Cardiac muscle cell (in vitro differentiated cells and primary cell): Measurements from ENCODE around the gene ARHGAP25. TPM values are rescaled to one million over a fixed set of nuclear protein-coding genes. Genes with fewer than 3 reads are reported as not detected.

Experiments used
- DNase-seq, 2 donors: peaks; one replicate each; pipeline versions ENCODE4 v3.0.0 to v3.0.0-alpha.2; 2010 to 2017; ENCODE audit warnings: low read depth in 1 of 2, low spot score in 1 of 2
- H3K27ac ChIP-seq: fragments of 200-600 bp; sonication (generic); 2 replicates; pipeline ENCODE4 v1.5.1; 2016
- H3K27me3 ChIP-seq: fragments of 200-600 bp; sonication (generic); 2 replicates; pipeline ENCODE4 v1.6.0; 2016; ENCODE audit warnings: control low read depth
- H3K36me3 ChIP-seq: fragments of 200-600 bp; sonication (generic); 2 replicates; pipeline ENCODE4 v1.5.1; 2016; ENCODE audit warnings: control low read depth
- H3K4me1 ChIP-seq: fragments of 200-600 bp; sonication (generic); 2 replicates; pipeline ENCODE4 v1.8.1; 2017; ENCODE audit warnings: low read depth, mild to moderate bottlenecking, mixed run types
- H3K4me3 ChIP-seq: fragments of 200-600 bp; sonication (generic); 2 replicates; pipeline ENCODE4 v1.5.1; 2016; ENCODE audit warnings: mild to moderate bottlenecking
- H3K9me3 ChIP-seq: fragments of 200-600 bp; sonication (generic); 2 replicates; pipeline ENCODE4 v1.5.1; 2017; ENCODE audit warnings: low read depth, mild to moderate bottlenecking, control low read depth
- polyA plus RNA-seq: library from polyadenylated mRNA; unstranded; fragments of >200 nt; fragmentation: Nextera tagmentation; extraction: Ambion mirVana; gene quantifications from 2 replicates; pipeline ENCODE4 v1.2.1, GENCODE V29; 2016
- total RNA-seq: library from RNA; depleted of rRNA; stranded (reverse); fragments of >200 nt; gene quantifications from 2 replicates; pipeline ENCODE4 v1.2.3, GENCODE V29; 2016
- TF ChIP-seq, protein P1 (sequence below): IDR thresholded peaks from 2 replicates; pipeline ENCODE4 v1.5.1; 2012; ENCODE audit warnings: low read depth, mild to moderate bottlenecking, low read length

Gene ARHGAP25
- total and polyA plus RNA-seq, 2 experiments from 2014 or later = 3.9 to 7.7 TPM

DNA sequence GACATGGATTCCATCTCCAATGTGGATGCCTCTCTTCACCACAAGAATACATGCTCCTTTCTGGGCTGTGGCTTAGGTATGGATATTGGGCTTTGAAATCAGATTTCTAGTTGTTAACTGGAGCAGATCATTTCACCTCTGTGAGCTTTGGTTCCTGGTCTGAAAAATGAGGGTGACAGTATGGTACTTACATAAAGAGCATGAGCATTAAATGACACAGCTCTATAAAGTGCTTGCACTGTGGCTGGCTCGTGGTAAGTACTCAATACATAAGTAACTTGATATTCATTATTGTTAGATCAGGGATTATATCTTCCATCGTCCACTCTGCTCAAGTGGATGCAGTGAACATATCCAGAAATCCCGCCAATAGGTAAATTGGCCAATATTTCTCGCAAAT, 33.4 kb downstream of the ARHGAP25 start:
- Histone ChIP-seq H3K9me3 (no peaks in the 10 kb centered on the region), H3K36me3 (no peaks in the 10 kb centered on the region), H3K27ac (no peak overlapping the region), H3K27me3 (no peaks in the 10 kb centered on the region), H3K4me1 (peaks cover 34% of the 10 kb centered on the region), H3K4me3 (no peak overlapping the region)
- DNase-seq = no peak
- TF ChIP-seq, protein P1, sequence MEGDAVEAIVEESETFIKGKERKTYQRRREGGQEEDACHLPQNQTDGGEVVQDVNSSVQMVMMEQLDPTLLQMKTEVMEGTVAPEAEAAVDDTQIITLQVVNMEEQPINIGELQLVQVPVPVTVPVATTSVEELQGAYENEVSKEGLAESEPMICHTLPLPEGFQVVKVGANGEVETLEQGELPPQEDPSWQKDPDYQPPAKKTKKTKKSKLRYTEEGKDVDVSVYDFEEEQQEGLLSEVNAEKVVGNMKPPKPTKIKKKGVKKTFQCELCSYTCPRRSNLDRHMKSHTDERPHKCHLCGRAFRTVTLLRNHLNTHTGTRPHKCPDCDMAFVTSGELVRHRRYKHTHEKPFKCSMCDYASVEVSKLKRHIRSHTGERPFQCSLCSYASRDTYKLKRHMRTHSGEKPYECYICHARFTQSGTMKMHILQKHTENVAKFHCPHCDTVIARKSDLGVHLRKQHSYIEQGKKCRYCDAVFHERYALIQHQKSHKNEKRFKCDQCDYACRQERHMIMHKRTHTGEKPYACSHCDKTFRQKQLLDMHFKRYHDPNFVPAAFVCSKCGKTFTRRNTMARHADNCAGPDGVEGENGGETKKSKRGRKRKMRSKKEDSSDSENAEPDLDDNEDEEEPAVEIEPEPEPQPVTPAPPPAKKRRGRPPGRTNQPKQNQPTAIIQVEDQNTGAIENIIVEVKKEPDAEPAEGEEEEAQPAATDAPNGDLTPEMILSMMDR = no peak

DNA sequence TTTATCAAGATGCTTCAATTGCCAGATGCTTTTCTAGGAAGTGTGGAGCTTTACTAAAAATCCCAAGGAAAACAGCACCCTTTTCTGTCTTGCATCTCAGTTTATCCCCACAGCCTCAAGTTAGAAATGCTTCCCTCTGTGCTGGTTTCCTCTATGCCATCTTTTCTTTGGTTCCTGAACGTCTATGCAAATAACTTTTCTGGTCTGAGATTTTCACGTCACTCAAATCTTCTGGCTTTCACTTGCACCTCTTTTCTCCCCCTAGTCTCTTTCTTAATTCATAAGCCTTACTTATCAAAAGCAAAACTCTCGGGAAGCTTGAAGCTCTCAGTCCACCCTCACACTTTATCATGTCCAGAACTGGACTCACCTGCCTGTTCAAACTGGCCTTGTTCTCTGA, 33.9 kb downstream of the ARHGAP25 start:
- H3K27me3 ChIP-seq = no peaks in the 10 kb centered on the region
- no peak overlapping the region for H3K4me3 ChIP-seq
- peaks cover 31% of the 10 kb centered on the region for H3K4me1 ChIP-seq
- TF ChIP-seq, protein P1 = no peak
- DNase-seq = no peak
- no peaks in the 10 kb centered on the region for H3K9me3 ChIP-seq
- no peaks in the 10 kb centered on the region for H3K36me3 ChIP-seq
- H3K27ac ChIP-seq = no peak overlapping the region

DNA sequence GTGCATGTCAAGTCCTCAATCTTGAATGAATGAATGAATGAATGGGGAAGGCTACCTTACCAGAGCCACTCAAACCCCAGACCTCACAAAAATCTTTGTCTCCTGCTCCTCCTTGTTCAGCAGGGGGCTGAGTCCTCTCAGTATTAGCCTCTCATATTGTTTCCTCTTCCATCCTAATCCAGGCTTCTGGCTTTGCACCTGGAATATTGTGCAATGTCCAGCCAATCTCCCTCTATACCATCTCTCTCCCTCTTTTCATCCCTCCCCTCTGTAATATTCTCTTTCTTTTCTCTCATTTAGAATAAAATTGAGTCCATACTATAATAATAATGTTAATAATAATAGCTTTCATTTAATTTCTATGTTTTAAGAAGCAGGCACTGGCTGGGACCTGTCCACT, 34.3 kb downstream of the ARHGAP25 start:
- TF ChIP-seq, protein P1 = no peak
- Histone ChIP-seq H3K4me3 (no peak overlapping the region), H3K27ac (no peak overlapping the region)

DNA sequence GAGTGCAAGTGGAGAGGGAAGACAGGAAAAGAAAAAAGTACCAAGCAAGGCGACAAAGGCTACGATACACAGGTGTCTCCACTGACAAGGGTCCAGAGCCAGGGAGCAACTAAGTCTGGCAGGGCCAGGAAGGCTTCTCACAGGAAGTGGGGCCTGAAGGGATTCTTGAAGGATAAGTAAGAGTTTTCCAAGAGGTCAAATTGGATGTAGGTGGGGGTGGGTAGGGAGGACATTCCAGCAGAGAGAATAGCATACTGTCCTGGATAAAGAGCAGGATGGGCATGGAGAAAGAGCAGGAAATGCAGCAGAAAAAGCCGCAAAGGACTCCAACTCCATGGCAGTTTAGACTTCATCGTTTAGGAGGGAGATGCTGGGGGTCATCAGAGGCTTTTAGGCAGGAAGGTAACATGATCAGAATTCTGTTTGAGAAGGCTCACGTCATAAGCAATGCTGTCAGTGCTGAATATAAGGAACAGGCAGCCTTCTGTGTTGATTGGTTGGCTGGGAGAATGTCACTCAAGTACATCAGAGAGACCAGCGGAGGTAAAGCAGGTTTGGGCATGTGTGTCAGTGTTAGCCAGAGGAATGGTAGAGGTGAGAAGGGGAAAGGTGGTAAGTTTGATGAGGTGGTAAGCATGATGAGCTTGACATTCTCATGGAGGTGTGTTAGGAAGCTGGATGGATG, 35.1 kb downstream of the ARHGAP25 start:
- H3K9me3 ChIP-seq = no peaks in the 10 kb centered on the region
- H3K27ac ChIP-seq = no peak overlapping the region
- no peaks in the 10 kb centered on the region for H3K27me3 ChIP-seq
- TF ChIP-seq, protein P1 = no peak
- peaks cover 23% of the 10 kb centered on the region for H3K4me1 ChIP-seq
- no peaks in the 10 kb centered on the region for H3K36me3 ChIP-seq
- no peak overlapping the region for H3K4me3 ChIP-seq
- DNase-seq = no peak

More for the DNA sequence above, 34.3 kb downstream of the ARHGAP25 start:
- Histone ChIP-seq H3K4me1 (peaks cover 30% of the 10 kb centered on the region), H3K27me3 (no peaks in the 10 kb centered on the region), H3K36me3 (no peaks in the 10 kb centered on the region), H3K9me3 (no peaks in the 10 kb centered on the region)
- DNase-seq = no peak

DNA sequence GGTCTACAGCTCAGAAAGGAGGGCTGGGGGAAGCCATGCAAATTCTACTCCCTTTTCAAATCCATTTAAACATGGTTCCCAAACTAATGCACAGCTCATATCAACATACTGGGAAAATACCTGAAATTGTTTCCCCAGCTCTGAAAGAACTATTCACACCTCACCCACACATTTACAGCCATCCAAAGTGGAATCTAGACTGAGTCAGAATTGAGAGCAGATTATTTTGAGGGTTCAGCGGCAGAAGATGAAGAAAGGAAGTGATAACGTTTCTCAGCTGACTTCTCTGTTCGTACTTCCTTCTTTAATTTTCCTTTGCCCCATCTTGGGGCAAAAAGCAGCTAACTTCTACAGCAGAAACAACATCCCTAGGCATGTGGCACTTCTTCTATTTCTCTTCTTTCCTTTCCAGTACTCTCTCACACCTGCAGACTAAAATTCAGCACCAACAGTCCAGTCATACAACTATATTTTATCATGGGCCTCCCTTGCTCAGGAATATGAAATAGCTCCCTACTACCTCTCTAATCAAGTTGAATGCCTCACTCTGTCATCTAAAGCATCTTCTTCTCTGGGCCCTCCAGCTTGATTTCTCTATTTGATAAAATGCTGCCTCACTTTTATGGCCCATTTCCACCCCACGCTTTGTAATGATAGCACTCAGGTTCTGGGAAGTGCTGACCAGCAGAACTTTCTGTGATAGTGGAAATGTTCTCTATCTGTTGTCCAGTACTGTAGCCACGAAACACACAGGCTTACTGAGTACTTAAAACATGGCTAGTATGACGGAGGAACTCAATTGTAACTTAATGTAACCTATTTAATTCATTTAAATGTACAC, 35.9 kb downstream of the ARHGAP25 start:
- TF ChIP-seq, protein P1 = no peak
- Histone ChIP-seq H3K9me3 (no peaks in the 10 kb centered on the region), H3K4me3 (no peak overlapping the region), H3K27me3 (no peaks in the 10 kb centered on the region), H3K27ac (no peak overlapping the region), H3K4me1 (peaks cover 15% of the 10 kb centered on the region), H3K36me3 (no peaks in the 10 kb centered on the region)
- DNase-seq = no peak
